K562 (cell line): ENCODE data around the gene PCCB. TPM values are rescaled to one million over a fixed set of nuclear protein-coding genes. Genes with fewer than 3 reads are reported as not detected.

ENCODE experiments used
- BDP1 ChIP-seq: IDR thresholded peaks from 3 replicates; pipeline ENCODE4 v1.6.1; 2011; ENCODE audit not compliant: insufficient read length, insufficient read depth
- BRD9 ChIP-seq: fragments of 450-650 bp; IDR thresholded peaks from 2 replicates; pipeline ENCODE4 v1.6.1; 2018; ENCODE audit warnings: low read depth; ENCODE audit not compliant: partially characterized antibody
- CBFA2T3 ChIP-seq: fragments of 450-650 bp; IDR thresholded peaks from 2 replicates; pipeline ENCODE4 v1.6.1; 2017
- ETV5 ChIP-seq: sonication (generic); formaldehyde crosslinking; IDR thresholded peaks from 2 replicates; pipeline ENCODE4 v1.4.0; 2020; ENCODE audit warnings: low read depth, mild to moderate bottlenecking, missing genetic modification reagents
- FOXA1 ChIP-seq: fragments of 450-650 bp; IDR thresholded peaks from 2 replicates; pipeline ENCODE4 v1.6.1; 2016; ENCODE audit warnings: mild to moderate bottlenecking, borderline replicate concordance
- HLTF ChIP-seq: fragments of 450-650 bp; IDR thresholded peaks from 2 replicates; pipeline ENCODE4 v1.6.1; 2016
- MYBL2 ChIP-seq, 2 experiments: fragments of 450-650 bp in 1 of 2; sonication (generic) in 1 of 2; formaldehyde crosslinking in 1 of 2; IDR thresholded peaks; 2 replicates each; pipeline versions ENCODE4 v1.6.1 to v1.8.1; 2017 to 2022; ENCODE audit warnings: borderline replicate concordance in 1 of 2, inconsistent platforms in 1 of 2, low read depth in 1 of 2, mild to moderate bottlenecking in 1 of 2, missing genetic modification reagents in 1 of 2, moderate library complexity in 1 of 2
- PML ChIP-seq: IDR thresholded peaks from 2 replicates; pipeline ENCODE4 v1.6.1; 2012; ENCODE audit warnings: low read length, inconsistent platforms
- POLR2AphosphoS5 ChIP-seq: IDR thresholded peaks from 2 replicates; pipeline ENCODE4 v1.6.1; 2011; ENCODE audit warnings: mild to moderate bottlenecking, low read depth, low read length, moderate library complexity; ENCODE audit not compliant: control insufficient read depth, insufficient read depth
- RBM25 ChIP-seq: fragments of 200-400 bp; formaldehyde crosslinking; IDR thresholded peaks from 2 replicates; pipeline ENCODE4 v1.6.1; 2018; ENCODE audit warnings: low read length, low read depth, moderate library complexity; ENCODE audit not compliant: severe bottlenecking
- RBM39 ChIP-seq: fragments of 200-400 bp; formaldehyde crosslinking; optimal IDR thresholded peaks from 2 replicates; pipeline ENCODE3; 2018; ENCODE audit warnings: low read depth, low read length
- SP1 ChIP-seq: sonication (generic); formaldehyde crosslinking; IDR thresholded peaks from 2 replicates; pipeline ENCODE4 v1.8.1; 2022; ENCODE audit warnings: mild to moderate bottlenecking, missing genetic modification reagents
- SRF ChIP-seq, 2 experiments: fragments of 250-450, 450-650 bp in 1 of 2; sonication (Bioruptor Pico) in 1 of 2; sonication (generic) in 1 of 2; formaldehyde crosslinking; IDR thresholded peaks; 2 replicates each; pipeline versions ENCODE4 v1.5.0 to v1.5.1; 2020 to 2022; ENCODE audit warnings: mild to moderate bottlenecking in 1 of 2, missing genetic modification reagents in 1 of 2
- XRCC3 ChIP-seq: fragments of 450-650 bp; IDR thresholded peaks from 2 replicates; pipeline ENCODE4 v1.6.1; 2017; ENCODE audit warnings: mild to moderate bottlenecking, moderate library complexity
- ZBTB1 ChIP-seq: sonication (generic); formaldehyde crosslinking; IDR thresholded peaks from 2 replicates; pipeline ENCODE4 v1.8.1; 2023; ENCODE audit warnings: missing genetic modification reagents, low read depth, mild to moderate bottlenecking, borderline replicate concordance
- ZNF197 ChIP-seq: fragments of 200-800 bp; sonication (Bioruptor generic); IDR thresholded peaks from 2 replicates; pipeline ENCODE4 v1.6.1; 2016; ENCODE audit warnings: low read depth, missing genetic modification characterization, missing compliant biosample characterization
- ZNF232 ChIP-seq: sonication (generic); formaldehyde crosslinking; IDR thresholded peaks from 2 replicates; pipeline ENCODE4 v1.8.0; 2022; ENCODE audit warnings: mild to moderate bottlenecking, missing genetic modification reagents
- ZNF408 ChIP-seq: fragments of 250-450 bp; sonication (Bioruptor Pico); IDR thresholded peaks from 2 replicates; pipeline ENCODE4 v1.4.0; 2020; ENCODE audit warnings: low read depth, mild to moderate bottlenecking, moderate library complexity
- polyA plus RNA-seq, 8 experiments: library from polyadenylated mRNA; depleted of rRNA in 4 of 8; stranded (reverse) in 5 of 8; unstranded in 3 of 8; fragments of >200 nt; fragmentation: Nextera tagmentation in 2 of 8; fragmentation: Illumina TruSeq in 1 of 8; extraction: Ambion mirVana in 2 of 8; extraction: Trizol in 1 of 8; gene quantifications; 2 replicates each; pipeline versions ENCODE4 v1.2.1 to v1.2.3, GENCODE V29; 2011 to 2014; ENCODE audit warnings: inconsistent platforms in 1 of 8, missing spikeins in 1 of 8
- total RNA-seq, 7 experiments: library from RNA; depleted of rRNA in 6 of 7; stranded (reverse); fragments of >200 nt in 6 of 7; fragmentation: Illumina TruSeq in 2 of 7; extraction: Trizol in 2 of 7; gene quantifications; 2 replicates each; pipeline versions ENCODE4 v1.2.1 to v1.2.3, GENCODE V29; 2011 to 2021; ENCODE audit warnings: low replicate concordance in 1 of 7
- TF ChIP-seq, protein P1 (sequence below): fragments of 250-450 bp; sonication (Bioruptor Pico); IDR thresholded peaks from 2 replicates; pipeline ENCODE4 v1.9.0; 2021; ENCODE audit warnings: mild to moderate bottlenecking
- TF ChIP-seq, protein P2 (sequence below): sonication (generic); formaldehyde crosslinking; IDR thresholded peaks from 2 replicates; pipeline ENCODE4 v1.8.1; 2022; ENCODE audit warnings: missing genetic modification reagents
- TF ChIP-seq, protein P3 (sequence below): fragments of 450-650 bp; IDR thresholded peaks from 2 replicates; pipeline ENCODE4 v1.6.1; 2016; ENCODE audit warnings: missing biosample characterization, missing genetic modification characterization
- TF ChIP-seq, protein P4 (sequence below): sonication (generic); formaldehyde crosslinking; IDR thresholded peaks from 2 replicates; pipeline ENCODE4 v1.5.0; 2020; ENCODE audit warnings: missing genetic modification reagents
- TF ChIP-seq, protein P5 (sequence below): fragments of 250-450 bp; sonication (Bioruptor Pico); IDR thresholded peaks from 2 replicates; pipeline ENCODE4 v1.8.0; 2021; ENCODE audit warnings: borderline replicate concordance, mild to moderate bottlenecking, moderate library complexity; ENCODE audit not compliant: poor library complexity, severe bottlenecking
- TF ChIP-seq, protein P6 (sequence below): fragments of 250-450 bp; sonication (Bioruptor Pico); IDR thresholded peaks from 2 replicates; pipeline ENCODE4 v1.6.1; 2021; ENCODE audit warnings: mild to moderate bottlenecking

The PCCB gene
- total and polyA plus RNA-seq, 9 of the 15 experiments (the other 6 are each of a cell fraction or from before 2014, with no cell fraction given) = 69.5 to 173 (median 92.8) TPM

DNA sequence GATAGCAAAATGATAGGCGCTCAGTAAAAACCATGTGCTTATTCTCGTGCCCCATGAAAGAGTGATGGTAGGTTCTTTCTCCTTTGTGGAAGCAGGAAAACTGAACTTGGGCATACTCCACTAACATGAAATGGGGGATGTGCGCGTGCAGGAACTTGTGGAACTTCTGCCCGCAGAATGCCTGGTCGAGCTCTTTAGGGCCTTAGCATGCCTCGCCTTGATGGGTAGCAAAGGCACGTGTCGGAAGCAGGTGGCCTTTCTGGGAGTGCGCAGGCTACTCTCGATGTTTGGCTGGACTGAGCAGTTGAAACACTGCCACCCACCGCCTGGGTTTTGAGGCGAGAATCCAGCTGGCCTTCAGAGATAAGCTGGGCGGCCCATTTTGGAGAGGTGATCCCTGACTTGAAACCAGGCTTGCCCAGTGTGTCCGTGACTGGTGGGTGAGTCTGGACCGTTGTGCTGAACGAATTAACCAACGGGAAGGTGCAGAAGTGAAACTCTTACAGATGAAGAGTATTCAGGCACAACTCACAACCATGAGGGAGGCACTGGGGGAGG is 842 bp downstream of the PCCB start (continued):
- TF ChIP-seq, protein P1, sequence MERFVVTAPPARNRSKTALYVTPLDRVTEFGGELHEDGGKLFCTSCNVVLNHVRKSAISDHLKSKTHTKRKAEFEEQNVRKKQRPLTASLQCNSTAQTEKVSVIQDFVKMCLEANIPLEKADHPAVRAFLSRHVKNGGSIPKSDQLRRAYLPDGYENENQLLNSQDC (CRISPR knock-in tag) = no peak
- TF ChIP-seq POLR2AphosphoS5 (peak; percentile 69; the same call in 1 of the 2 replicates), BRD9 (peak; percentile 51), ZNF232 (CRISPR knock-in tag) (no peak; the same call in 1 of the 2 replicates), ETV5 (0 out of 2 replicates have a peak, but pooled peaks have one; percentile 38), CBFA2T3 (peak; percentile 88), ZBTB1 (CRISPR knock-in tag) (no peak; the same call in 1 of the 2 replicates), ZNF408 (CRISPR knock-in tag) (no peak), FOXA1 (no peak), RBM25 (no peak), RBM39 (no peak), SRF (CRISPR knock-in tag; IDR thresholded peaks at IDR 0.05) (peak in 1 of 2 experiments; percentile 70; a peak in 2 of 4 replicates), MYBL2 (IDR thresholded peaks at IDR 0.05; ENCODE audit: low read depth) (peak; percentile 55; the same call in 1 of the 2 replicates), MYBL2 (CRISPR knock-in tag; IDR thresholded peaks at IDR 0.05; ENCODE audit: borderline replicate concordance) (no peak), HLTF (no peak), XRCC3 (no peak), SP1 (CRISPR knock-in tag) (no peak; the same call in 1 of the 2 replicates), PML (no peak), BDP1 (no peak), ZNF197 (CRISPR knock-in tag) (no peak)
- TF ChIP-seq, protein P2, sequence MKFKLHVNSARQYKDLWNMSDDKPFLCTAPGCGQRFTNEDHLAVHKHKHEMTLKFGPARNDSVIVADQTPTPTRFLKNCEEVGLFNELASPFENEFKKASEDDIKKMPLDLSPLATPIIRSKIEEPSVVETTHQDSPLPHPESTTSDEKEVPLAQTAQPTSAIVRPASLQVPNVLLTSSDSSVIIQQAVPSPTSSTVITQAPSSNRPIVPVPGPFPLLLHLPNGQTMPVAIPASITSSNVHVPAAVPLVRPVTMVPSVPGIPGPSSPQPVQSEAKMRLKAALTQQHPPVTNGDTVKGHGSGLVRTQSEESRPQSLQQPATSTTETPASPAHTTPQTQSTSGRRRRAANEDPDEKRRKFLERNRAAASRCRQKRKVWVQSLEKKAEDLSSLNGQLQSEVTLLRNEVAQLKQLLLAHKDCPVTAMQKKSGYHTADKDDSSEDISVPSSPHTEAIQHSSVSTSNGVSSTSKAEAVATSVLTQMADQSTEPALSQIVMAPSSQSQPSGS (CRISPR knock-in tag) = no peak
- TF ChIP-seq, protein P3, sequence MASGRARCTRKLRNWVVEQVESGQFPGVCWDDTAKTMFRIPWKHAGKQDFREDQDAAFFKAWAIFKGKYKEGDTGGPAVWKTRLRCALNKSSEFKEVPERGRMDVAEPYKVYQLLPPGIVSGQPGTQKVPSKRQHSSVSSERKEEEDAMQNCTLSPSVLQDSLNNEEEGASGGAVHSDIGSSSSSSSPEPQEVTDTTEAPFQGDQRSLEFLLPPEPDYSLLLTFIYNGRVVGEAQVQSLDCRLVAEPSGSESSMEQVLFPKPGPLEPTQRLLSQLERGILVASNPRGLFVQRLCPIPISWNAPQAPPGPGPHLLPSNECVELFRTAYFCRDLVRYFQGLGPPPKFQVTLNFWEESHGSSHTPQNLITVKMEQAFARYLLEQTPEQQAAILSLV (tag) = no peak
- TF ChIP-seq, protein P4, sequence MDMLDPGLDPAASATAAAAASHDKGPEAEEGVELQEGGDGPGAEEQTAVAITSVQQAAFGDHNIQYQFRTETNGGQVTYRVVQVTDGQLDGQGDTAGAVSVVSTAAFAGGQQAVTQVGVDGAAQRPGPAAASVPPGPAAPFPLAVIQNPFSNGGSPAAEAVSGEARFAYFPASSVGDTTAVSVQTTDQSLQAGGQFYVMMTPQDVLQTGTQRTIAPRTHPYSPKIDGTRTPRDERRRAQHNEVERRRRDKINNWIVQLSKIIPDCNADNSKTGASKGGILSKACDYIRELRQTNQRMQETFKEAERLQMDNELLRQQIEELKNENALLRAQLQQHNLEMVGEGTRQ (CRISPR knock-in tag) = peak; percentile 61
- TF ChIP-seq, protein P5, sequence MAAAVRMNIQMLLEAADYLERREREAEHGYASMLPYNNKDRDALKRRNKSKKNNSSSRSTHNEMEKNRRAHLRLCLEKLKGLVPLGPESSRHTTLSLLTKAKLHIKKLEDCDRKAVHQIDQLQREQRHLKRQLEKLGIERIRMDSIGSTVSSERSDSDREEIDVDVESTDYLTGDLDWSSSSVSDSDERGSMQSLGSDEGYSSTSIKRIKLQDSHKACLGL (CRISPR knock-in tag) = no peak
- TF ChIP-seq, protein P6, sequence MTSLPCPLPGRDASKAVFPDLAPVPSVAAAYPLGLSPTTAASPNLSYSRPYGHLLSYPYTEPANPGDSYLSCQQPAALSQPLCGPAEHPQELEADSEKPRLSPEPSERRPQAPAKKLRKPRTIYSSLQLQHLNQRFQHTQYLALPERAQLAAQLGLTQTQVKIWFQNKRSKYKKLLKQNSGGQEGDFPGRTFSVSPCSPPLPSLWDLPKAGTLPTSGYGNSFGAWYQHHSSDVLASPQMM (CRISPR knock-in tag) = no peak
